ENCODE measurements around the gene HAPLN1. TPM values are rescaled to one million over a fixed set of nuclear protein-coding genes. Genes with fewer than 3 reads are reported as not detected.
A peak's percentile ranks its signal among the peaks of the same experiment; 100 is the strongest.

Gene HAPLN1
- polyA plus RNA-seq, 4 donors: 0.07 to 3.9 (median 1.0) TPM

DNA sequence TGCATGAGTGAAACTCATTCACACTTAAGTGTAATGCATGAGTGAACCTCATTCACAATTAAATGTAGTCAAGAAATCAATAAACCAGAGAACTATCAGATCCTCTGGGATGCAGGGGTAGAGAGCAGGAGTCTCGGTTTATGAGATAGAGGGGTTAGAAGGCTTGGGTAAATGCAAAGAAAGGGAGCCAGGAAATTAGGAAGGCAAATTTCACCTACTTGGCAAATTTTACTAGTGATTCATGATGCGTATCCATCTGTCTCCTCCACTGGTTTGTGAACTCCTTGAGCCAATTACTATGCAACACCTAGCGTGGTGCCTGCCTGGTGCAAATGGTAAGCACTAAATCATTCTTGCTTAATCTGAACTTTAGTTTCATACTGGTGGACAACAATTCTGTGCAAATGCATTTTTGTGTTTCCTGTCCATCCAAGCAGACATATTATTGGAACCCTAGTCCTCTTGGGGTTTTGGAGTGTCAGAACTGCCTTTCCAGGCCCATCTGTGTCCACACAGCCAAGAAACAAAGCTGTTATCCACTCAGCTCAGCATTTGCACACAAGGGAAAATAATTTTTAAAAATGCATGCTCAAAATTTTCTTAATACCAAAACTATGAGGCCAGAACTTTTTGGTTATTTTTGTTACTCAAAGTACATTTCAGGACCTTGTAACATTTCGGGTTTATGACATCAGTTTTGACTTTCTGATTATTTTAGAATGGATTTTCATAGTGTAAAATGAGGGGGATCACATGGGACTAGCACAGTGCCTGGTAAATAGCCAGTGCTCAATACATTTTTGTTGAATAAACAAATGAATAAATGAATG lies 5.2 kb downstream of the HAPLN1 start:
- H3K9me3 ChIP-seq (ENCODE audit: control insufficient read depth in 2 of 2, insufficient read depth in 1 of 2, low read depth in 1 of 2, low read length in 1 of 2): no peaks in the 10 kb centered on the region
- no peaks in the 10 kb centered on the region for H3K27me3 ChIP-seq (ENCODE audit: control insufficient read depth in 3 of 3, insufficient read depth in 3 of 3, low read length in 3 of 3)
- H3K27ac ChIP-seq (ENCODE audit: low read depth in 1 of 3, low read length in 2 of 3): no peak overlapping the region
- FAIRE-seq (no peak), DNase-seq (no peak)
- 61 to 78% (median 69%) methylated on average over 4 of the region's 4 CpGs for WGBS, 3 donors
- H3K36me3 ChIP-seq (ENCODE audit: control insufficient read depth in 3 of 3, insufficient read depth in 2 of 3, low read depth in 1 of 3, low read length in 3 of 3): no peaks in the 10 kb centered on the region
- no peak overlapping the region for H3K4me3 ChIP-seq (ENCODE audit: low read depth in 1 of 3, low read length in 3 of 3)
- no peaks in the 10 kb centered on the region for H3K4me1 ChIP-seq (ENCODE audit: control insufficient read depth in 3 of 3, insufficient read depth in 2 of 3, low read depth in 1 of 3, low read length in 2 of 3)

DNA sequence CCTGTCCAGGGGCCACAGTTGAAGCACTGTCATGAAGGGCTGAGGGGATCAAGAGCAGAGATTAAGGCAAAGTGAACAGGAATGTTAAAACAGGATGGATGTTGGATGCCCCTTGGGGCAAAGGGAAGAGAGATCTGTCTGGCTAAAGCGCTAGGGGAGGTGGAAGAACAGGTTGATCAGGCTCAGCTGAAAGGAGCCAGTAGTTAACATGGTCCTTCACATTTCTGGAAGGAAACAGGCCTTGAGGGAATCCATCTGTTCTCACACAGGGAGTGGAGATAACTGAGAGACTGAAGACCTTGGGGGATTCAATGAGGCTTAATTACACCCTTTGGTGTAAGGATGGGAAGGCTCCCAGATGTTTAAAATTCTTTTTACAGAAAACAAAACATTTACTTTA lies 5.8 kb downstream of the HAPLN1 start:
- FAIRE-seq: no peak
- Histone ChIP-seq H3K4me1 (ENCODE audit: control insufficient read depth in 3 of 3, insufficient read depth in 2 of 3, low read depth in 1 of 3, low read length in 2 of 3) (no peaks in the 10 kb centered on the region), H3K36me3 (ENCODE audit: control insufficient read depth in 3 of 3, insufficient read depth in 2 of 3, low read depth in 1 of 3, low read length in 3 of 3) (no peaks in the 10 kb centered on the region), H3K27ac (ENCODE audit: low read depth in 1 of 3, low read length in 2 of 3) (no peak overlapping the region), H3K27me3 (ENCODE audit: control insufficient read depth in 3 of 3, insufficient read depth in 3 of 3, low read length in 3 of 3) (no peaks in the 10 kb centered on the region), H3K4me3 (ENCODE audit: low read depth in 1 of 3, low read length in 3 of 3) (no peak overlapping the region), H3K9me3 (ENCODE audit: control insufficient read depth in 2 of 2, insufficient read depth in 1 of 2, low read depth in 1 of 2, low read length in 1 of 2) (no peaks in the 10 kb centered on the region)
- no peak for DNase-seq
- WGBS, 3 donors: 23 to 67% (median 28%) methylated on average over 1 of the region's 1 CpG

DNA sequence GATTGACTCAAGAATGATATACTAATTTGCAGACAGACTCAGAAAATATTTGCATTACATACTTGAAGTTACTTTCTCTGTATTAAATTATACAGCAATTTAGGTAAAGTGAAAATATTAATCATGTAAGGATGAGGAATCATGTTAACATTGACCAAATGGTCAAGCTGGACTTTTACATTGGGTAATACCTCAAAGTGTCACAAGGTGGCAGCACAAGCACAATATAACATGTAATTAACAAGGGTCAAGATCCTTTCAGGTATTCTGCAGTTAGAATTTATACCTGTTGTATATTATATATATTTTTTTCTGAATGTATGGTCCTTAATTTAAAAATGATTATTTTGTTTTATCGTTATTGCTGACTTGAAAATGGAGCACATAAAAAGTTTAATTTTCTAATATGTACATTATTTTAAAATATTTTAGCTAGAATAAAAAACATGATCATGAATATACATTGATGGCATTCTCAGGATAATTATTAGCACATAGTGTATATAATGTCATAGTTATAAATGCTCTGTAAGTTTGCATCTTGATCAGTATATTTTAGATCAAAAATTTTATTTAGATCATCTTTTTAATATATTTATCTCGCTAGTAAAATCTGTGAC lies 8.6 kb downstream of the HAPLN1 start:
- H3K27ac ChIP-seq (ENCODE audit: low read depth in 1 of 3, low read length in 2 of 3): no peak overlapping the region
- FAIRE-seq (peak; percentile 95), DNase-seq (peak; percentile 46 to 56)
- no peaks in the 10 kb centered on the region for H3K36me3 ChIP-seq (ENCODE audit: control insufficient read depth in 3 of 3, insufficient read depth in 2 of 3, low read depth in 1 of 3, low read length in 3 of 3)
- H3K9me3 ChIP-seq (ENCODE audit: control insufficient read depth in 2 of 2, insufficient read depth in 1 of 2, low read depth in 1 of 2, low read length in 1 of 2): no peaks in the 10 kb centered on the region
- H3K4me1 ChIP-seq (ENCODE audit: control insufficient read depth in 3 of 3, insufficient read depth in 2 of 3, low read depth in 1 of 3, low read length in 2 of 3): no peaks in the 10 kb centered on the region
- no peak overlapping the region for H3K4me3 ChIP-seq (ENCODE audit: low read depth in 1 of 3, low read length in 3 of 3)
- WGBS, 3 donors: 48 to 53% (median 51%) methylated on average over 2 of the region's 2 CpGs
- H3K27me3 ChIP-seq (ENCODE audit: control insufficient read depth in 3 of 3, insufficient read depth in 3 of 3, low read length in 3 of 3): no peaks in the 10 kb centered on the region

DNA sequence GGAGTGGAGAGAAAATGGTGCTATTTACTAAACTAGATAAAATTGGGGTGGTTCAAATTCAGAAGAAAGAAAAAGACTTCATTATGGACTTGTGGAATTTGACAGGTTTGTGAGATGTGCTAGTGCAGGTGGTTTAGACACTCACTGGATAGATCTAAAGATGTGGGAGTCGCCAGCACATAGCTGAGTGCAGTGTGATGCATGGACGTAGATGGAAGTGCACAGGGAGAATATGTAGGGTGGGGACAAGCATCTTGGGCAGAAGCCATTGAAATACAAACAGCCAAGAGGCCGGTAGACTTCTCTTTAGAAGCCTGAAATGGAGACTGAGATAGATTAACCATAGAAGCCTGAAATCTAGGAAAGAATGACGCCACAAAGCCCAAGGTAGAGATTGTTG lies 10.7 kb downstream of the HAPLN1 start:
- Histone ChIP-seq H3K4me1 (ENCODE audit: control insufficient read depth in 3 of 3, insufficient read depth in 2 of 3, low read depth in 1 of 3, low read length in 2 of 3) (no peaks in the 10 kb centered on the region), H3K27ac (ENCODE audit: low read depth in 1 of 3, low read length in 2 of 3) (no peak overlapping the region), H3K27me3 (ENCODE audit: control insufficient read depth in 3 of 3, insufficient read depth in 3 of 3, low read length in 3 of 3) (no peaks in the 10 kb centered on the region), H3K36me3 (ENCODE audit: control insufficient read depth in 3 of 3, insufficient read depth in 2 of 3, low read depth in 1 of 3, low read length in 3 of 3) (no peaks in the 10 kb centered on the region), H3K9me3 (ENCODE audit: control insufficient read depth in 2 of 2, insufficient read depth in 1 of 2, low read depth in 1 of 2, low read length in 1 of 2) (peaks cover 0 to 2% of the 10 kb centered on the region in 2 donors), H3K4me3 (ENCODE audit: low read depth in 1 of 3, low read length in 3 of 3) (no peak overlapping the region)
- FAIRE-seq (no peak), DNase-seq (no peak)
- 50 to 74% (median 57%) methylated on average over 4 of the region's 4 CpGs for WGBS, 3 donors

DNA sequence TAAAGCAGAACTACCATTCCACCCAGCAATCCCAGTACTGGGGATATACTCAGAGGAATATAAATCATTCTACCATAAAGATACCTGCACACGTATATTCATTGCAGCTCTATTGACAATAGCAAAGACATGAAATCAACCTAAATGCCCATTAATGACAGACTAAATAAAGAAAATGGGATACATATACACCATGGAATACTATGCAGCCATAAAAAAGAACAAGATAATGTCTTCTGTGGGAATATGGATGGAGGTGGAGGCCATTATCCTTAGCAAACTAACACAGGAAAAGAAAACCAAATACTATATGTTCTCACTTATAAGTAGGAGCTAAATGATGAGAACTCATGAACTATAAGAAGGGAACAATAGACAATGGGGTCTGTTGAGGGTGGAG lies 12.5 kb downstream of the HAPLN1 start:
- 67 to 98% (median 81%) methylated on average over 1 of the region's 1 CpG for WGBS, 3 donors
- FAIRE-seq: no peak
- H3K27me3 ChIP-seq (ENCODE audit: control insufficient read depth in 3 of 3, insufficient read depth in 3 of 3, low read length in 3 of 3): no peaks in the 10 kb centered on the region

DNA sequence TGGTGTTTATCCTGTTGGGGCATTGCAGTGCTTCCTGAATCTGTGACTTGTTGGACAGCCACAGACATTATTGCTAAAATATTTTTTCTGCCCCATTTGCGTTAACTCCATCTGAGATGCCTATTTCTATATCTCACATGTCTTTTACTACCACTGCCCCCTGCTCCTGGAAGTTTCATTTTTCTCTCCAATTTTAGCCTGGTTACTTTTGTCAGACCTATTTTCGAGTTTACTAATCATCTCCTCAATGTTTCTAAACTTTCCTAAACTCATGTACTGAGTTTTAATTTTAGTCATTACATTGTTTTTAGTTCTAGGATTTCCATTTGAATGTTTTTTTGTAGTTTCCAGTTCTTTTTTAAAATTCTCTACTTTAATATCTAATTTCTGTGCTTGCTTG lies 17.6 kb downstream of the HAPLN1 start:
- no peaks in the 10 kb centered on the region for H3K36me3 ChIP-seq (ENCODE audit: control insufficient read depth in 3 of 3, insufficient read depth in 2 of 3, low read depth in 1 of 3, low read length in 3 of 3)
- WGBS, 3 donors: 57 to 81% (median 59%) methylated on average over 2 of the region's 2 CpGs
- no peaks in the 10 kb centered on the region for H3K4me1 ChIP-seq (ENCODE audit: control insufficient read depth in 3 of 3, insufficient read depth in 2 of 3, low read depth in 1 of 3, low read length in 2 of 3)
- H3K9me3 ChIP-seq (ENCODE audit: control insufficient read depth in 2 of 2, insufficient read depth in 1 of 2, low read depth in 1 of 2, low read length in 1 of 2): peaks cover 0 to 2% of the 10 kb centered on the region in 2 donors
- H3K27me3 ChIP-seq (ENCODE audit: control insufficient read depth in 3 of 3, insufficient read depth in 3 of 3, low read length in 3 of 3): no peaks in the 10 kb centered on the region
- no peak overlapping the region for H3K4me3 ChIP-seq (ENCODE audit: low read depth in 1 of 3, low read length in 3 of 3)
- H3K27ac ChIP-seq (ENCODE audit: low read depth in 1 of 3, low read length in 2 of 3): no peak overlapping the region
- FAIRE-seq (no peak), DNase-seq (no peak)

More for the DNA sequence above, 12.5 kb downstream of the HAPLN1 start:
- Histone ChIP-seq H3K27ac (ENCODE audit: low read depth in 1 of 3, low read length in 2 of 3) (no peak overlapping the region), H3K9me3 (ENCODE audit: control insufficient read depth in 2 of 2, insufficient read depth in 1 of 2, low read depth in 1 of 2, low read length in 1 of 2) (peaks cover 0 to 2% of the 10 kb centered on the region in 2 donors), H3K36me3 (ENCODE audit: control insufficient read depth in 3 of 3, insufficient read depth in 2 of 3, low read depth in 1 of 3, low read length in 3 of 3) (no peaks in the 10 kb centered on the region), H3K4me1 (ENCODE audit: control insufficient read depth in 3 of 3, insufficient read depth in 2 of 3, low read depth in 1 of 3, low read length in 2 of 3) (no peaks in the 10 kb centered on the region), H3K4me3 (ENCODE audit: low read depth in 1 of 3, low read length in 3 of 3) (no peak overlapping the region)
- no peak for DNase-seq

DNA sequence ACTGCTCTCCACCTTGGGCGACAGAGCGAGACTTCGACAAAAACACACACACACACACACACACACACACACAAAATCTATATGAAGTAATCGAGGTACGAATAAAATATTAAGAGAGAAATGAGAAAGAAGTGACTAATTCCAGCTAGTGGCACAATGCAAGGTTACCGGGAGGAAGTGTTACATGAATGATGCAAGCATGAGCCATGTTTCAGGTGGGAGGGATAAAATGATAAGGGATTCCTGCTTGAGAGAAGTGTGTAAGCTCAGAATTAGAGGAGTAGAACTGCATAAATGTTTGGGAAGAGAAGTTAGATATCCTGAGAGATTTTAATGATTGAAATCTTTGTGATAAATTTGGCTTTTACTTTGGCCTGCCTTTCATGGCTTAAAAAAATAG lies 18.8 kb downstream of the HAPLN1 start:
- H3K9me3 ChIP-seq (ENCODE audit: control insufficient read depth in 2 of 2, insufficient read depth in 1 of 2, low read depth in 1 of 2, low read length in 1 of 2): peaks cover 0 to 2% of the 10 kb centered on the region in 2 donors
- no peaks in the 10 kb centered on the region for H3K27me3 ChIP-seq (ENCODE audit: control insufficient read depth in 3 of 3, insufficient read depth in 3 of 3, low read length in 3 of 3)
- no peaks in the 10 kb centered on the region for H3K36me3 ChIP-seq (ENCODE audit: control insufficient read depth in 3 of 3, insufficient read depth in 2 of 3, low read depth in 1 of 3, low read length in 3 of 3)
- 85 to 91% (median 87%) methylated on average over 6 of the region's 6 CpGs for WGBS, 3 donors
- no peaks in the 10 kb centered on the region for H3K4me1 ChIP-seq (ENCODE audit: control insufficient read depth in 3 of 3, insufficient read depth in 2 of 3, low read depth in 1 of 3, low read length in 2 of 3)
- no peak overlapping the region for H3K27ac ChIP-seq (ENCODE audit: low read depth in 1 of 3, low read length in 2 of 3)
- no peak overlapping the region for H3K4me3 ChIP-seq (ENCODE audit: low read depth in 1 of 3, low read length in 3 of 3)
- FAIRE-seq (no peak), DNase-seq (no peak)

DNA sequence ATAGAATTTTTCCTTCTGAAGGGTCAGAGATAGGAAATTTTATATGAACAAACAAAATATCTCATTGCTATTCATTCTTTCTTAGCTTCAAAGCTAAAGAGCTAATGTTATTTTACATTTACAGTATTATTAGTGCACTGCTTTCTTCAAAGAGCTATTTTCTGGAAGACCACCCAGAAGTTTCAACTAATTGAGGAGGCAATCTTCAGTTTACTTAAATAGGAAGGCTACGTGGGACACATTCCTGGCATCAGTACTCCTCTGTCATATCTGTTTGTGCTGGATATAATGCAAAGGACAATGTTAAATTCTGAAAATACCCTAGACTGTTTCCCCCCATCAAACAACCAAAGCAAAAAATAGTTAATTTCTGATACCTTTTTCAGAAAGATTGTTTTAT lies 30.8 kb downstream of the HAPLN1 start:
- WGBS, 3 donors: 55 to 75% (median 73%) methylated on average over 1 of the region's 1 CpG
- no peak for DNase-seq
- Histone ChIP-seq H3K4me3 (ENCODE audit: low read depth in 1 of 3, low read length in 3 of 3) (no peak overlapping the region), H3K9me3 (ENCODE audit: control insufficient read depth in 2 of 2, insufficient read depth in 1 of 2, low read depth in 1 of 2, low read length in 1 of 2) (no peaks in the 10 kb centered on the region), H3K4me1 (ENCODE audit: control insufficient read depth in 3 of 3, insufficient read depth in 2 of 3, low read depth in 1 of 3, low read length in 2 of 3) (no peaks in the 10 kb centered on the region), H3K27ac (ENCODE audit: low read depth in 1 of 3, low read length in 2 of 3) (no peak overlapping the region), H3K36me3 (ENCODE audit: control insufficient read depth in 3 of 3, insufficient read depth in 2 of 3, low read depth in 1 of 3, low read length in 3 of 3) (no peaks in the 10 kb centered on the region), H3K27me3 (ENCODE audit: control insufficient read depth in 3 of 3, insufficient read depth in 3 of 3, low read length in 3 of 3) (no peaks in the 10 kb centered on the region)
- FAIRE-seq: no peak
